Activated CD8-positive, alpha-beta memory T cell treated with anti-CD3 and anti-CD28 coated beads, Interleukin-2, amount 50 U/mL, for 24 hours (primary cell): ENCODE results near the gene ARL8A.
"Not testable (repeated sequence)": the region's sequence is repeated elsewhere in the genome, so short reads cannot be mapped to it uniquely, and the experiment has no call there.

Experiments
- DNase-seq: peaks from one replicate; pipeline ENCODE4 v3.0.0-alpha.2; 2020; ENCODE audit errors: extremely low read depth

The ARL8A gene

DNA sequence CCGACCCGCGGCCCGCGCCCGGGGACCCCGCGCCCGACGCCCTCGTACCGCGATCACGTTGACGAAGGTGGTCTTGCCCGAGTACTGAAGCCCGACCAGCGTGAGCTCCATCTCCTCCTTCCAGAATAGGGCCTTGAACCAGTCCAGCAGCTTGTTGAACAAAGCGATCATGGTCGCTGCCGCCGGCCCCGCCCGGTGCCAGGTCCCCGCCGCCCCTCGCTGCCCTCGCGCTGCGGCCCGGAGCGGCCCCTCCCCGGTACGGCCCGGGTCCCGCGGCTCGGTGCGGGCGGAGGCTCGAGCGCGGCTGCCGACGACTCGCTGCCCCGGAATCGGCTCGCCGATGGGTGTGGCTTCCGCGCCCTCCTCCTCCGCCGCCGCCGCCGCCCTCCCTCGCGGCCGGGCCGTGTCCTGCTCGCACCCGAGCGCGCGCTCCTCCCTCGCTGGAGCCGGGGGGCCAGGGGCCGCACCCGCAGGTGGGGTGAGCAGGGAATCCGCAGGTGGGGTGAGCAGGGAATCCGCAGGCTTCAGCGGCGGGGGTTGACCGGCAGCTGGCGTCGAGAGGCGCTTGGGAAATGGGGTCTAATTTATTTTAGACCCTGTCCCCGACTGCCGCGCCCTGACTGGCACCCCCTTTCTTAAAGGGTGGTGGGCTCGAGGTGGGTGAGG is at the start of gene ARL8A:
Gene ARL8A (minus strand): TSS at position 336 of the 666 bp plus-strand sequence. CDS start 165 bp downstream, at position 171.
- DNase-seq, result no peak

DNA sequence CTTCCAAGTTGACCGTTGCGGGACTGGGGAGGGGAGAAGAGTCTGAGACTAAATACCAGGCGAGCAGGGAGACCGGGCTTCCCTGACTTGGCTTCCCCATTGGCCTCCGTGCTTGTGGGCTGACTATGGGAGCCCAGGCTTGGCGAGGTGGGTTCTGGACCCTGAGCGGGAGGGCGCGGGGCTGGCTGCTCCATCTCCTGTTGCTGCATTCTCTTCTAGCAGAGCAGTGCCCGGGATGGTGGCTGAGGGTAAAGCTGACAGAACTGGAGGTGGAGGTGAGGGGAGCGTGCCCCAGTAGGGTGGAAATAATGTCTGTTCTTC is 49.8 kb upstream of the ARL8A start:
- DNase-seq, result no peak

DNA sequence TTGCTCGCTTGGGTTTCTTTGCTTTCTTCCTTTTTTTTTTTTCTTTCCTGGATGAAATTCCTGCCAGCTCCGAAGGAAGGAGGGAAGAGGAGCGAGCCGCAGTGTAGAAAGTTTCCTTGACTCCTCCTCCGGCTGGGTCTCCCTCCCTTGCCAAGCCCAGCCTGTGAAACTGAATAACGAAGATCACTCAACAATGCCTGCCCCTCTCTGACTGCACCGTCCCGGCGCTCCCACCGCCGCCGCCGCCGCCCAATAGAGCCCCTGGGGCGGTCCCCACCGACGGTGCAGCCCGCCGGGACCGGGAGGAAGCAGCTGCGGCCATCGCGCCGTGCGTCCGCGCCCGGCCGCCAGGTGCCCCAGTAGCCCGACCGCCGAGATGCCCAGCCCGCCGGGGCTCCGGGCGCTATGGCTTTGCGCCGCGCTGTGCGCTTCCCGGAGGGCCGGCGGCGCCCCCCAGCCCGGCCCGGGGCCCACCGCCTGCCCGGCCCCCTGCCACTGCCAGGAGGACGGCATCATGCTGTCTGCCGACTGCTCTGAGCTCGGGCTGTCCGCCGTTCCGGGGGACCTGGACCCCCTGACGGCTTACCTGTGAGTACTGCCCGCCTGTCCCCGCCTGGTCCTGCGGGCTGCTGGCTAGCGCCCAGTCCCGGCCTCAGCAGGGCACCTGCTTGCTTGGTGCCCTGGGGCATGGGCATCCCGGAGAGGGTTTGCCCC is 49.2 kb upstream of the ARL8A start, which contains the start of gene LGR6:
Gene LGR6 (plus strand): TSS at position 186 of the 714 bp plus-strand sequence. CDS start 191 bp downstream, at position 377.
- DNase-seq, result no peak

DNA sequence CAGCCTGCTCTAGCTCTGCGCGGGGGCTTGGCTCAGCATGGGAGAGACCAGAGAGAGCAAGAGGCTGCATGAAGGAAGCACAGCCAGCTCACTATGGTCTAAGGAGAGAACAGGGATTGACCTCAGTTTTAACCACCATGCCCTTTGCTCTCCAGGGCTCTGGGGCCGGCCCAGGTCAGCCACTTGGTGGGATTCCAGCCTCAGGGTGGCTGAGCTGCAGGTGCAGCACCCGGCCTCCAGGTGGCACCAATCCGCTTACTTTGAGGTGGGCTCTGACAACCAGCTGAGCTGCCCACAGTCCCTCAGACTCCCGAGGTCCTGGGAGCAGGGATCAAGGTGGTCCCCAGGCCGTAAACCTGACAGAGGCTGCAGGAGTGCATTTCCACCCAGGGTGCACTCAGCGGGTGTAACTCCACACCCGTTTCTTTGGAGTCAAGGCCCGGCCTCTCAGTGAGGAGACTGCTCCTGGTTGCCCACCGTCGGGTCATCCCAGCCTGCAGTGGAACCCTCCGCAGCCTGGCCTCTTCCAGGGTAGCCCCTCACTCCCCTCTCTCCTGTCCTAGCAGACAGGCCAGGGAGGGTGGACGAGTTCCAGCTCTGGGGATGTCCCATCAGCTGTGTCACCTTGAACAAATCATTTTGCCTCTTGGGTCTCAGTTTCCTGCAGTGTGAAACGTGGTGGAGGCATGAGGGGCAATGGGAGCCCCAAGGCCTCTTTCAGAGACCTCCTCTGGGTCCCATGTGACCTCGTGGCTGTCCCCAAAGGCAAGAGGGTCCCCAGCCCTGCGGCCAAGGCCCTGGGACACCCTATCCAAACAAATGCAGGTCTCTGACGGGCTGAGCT is 48.5 kb upstream of the ARL8A start:
- no peak for DNase-seq

GRCh38 chr1:202191391-202191790 is 46.9 kb upstream of the ARL8A start:
- not testable (repeated sequence) for DNase-seq

DNA sequence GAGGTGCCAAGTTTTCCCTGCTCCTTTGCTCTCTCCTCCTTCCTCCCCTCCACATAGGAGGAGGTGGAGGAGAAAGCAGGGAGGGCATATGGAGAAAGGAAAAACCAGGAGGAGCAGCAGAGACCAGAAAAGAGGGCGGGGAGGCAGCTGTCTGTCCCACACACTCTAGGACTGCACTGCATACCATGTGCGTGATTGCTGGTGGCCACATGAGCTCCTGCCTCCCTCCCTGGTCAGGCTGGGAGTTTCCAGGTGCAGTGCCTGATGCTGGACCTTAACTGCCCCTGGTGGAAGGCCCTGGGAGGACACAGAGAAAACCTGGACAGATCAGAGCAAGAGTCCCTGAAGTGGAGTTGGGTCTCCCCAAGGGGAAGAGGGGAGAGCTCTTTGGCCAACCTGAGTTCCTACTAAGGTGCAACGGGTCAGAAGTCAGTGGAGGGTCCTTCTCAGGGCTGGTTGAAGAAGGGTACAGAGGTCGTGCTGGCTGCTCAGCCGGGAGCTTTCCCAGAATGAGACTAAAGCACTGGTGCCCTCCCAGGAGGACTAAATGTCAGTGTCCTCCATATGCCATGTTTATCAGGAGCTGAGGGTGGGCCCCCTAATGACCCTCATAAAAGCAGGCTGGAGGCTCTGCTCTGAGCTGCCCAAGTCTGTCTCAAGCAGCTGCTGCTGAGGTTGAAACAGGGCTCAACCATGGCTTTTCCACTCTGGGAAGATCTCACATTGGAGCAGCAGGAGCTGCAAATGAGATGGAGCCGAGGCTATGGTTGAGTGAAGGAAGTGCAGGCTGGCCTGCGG is 45.6 kb upstream of the ARL8A start:
- no peak for DNase-seq

- DNase-seq, result peak; percentile 44
Measured at GRCh38 chr1:202189001-202189790, 44.7 kb upstream of the ARL8A start.

DNA sequence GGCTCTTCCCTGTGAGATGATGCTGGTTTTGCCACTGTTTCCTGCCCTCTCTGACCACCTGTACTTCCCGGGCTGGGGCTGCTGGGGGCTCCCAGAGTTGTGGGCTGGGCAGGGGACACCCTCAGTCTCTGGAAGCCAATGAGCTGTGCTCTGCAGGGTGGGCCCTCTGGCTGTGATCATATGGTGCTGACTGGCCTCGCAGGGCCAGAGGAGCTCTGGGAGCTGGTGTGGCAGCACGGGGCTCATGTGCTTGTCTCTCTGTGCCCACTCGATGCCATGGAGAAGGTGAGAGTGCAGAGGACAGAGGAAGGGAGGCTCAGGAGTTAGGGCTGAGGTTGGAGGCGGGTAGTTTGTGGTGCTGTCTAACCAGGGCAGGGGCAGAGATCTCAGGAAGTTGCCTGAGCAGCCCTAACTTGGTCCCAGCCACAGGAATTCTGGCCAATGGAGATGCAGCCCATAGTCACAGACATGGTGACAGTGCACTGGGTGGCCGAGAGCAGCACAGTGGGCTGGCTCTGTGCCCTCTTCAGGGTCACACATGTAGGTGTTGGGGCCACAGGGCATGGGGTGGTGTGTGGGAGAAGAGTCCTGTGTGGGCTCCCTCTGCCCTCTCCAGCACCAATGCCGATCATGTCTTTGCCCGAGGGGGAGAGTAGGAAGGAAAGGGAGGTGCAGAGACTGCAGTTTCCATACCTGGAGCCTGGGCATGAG is 43.3 kb upstream of the ARL8A start:
- no peak for DNase-seq

GRCh38 chr1:202187041-202187671 is 42.6 kb upstream of the ARL8A start:
- DNase-seq, result no peak

GRCh38 chr1:202186327-202186726 is 41.8 kb upstream of the ARL8A start:
- no peak for DNase-seq

DNA sequence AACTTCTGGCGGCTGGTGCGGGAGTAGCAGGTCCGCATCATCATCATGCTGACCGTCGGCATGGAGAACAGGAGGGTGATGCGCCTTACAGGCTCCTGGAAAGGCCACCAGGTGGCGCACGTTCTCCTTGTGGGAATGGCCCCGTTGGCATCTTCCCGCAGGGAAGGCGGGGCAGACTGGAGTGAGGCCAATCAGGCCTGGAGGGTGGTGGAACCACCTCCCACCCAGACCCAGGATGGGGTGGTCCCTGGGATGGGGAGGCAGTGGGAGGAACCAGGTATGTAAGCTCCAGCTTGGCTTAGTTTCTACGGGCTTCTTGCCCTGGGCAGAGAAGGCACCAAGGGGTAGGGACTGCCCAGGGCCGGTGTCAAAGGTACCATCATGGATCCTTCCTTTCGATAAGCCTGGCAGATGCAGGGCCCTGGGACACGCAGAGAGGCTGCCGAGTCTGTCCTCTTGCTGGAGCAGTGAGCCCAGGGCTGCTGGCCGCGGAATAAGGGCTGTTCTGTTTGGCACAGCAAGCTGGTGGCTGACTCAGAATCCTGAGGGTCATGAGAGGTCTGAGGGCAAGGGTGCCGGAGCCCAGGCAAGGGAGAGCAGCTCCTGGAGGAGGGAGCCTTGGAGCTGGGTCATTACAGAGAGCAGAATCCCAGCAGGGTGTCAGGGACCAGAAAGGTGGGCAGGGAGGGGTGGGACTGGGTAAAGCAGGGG is 40.4 kb upstream of the ARL8A start:
- DNase-seq, result peak; percentile 39

- DNase-seq, result no peak
Measured at GRCh38 chr1:202182040-202182877, 37.7 kb upstream of the ARL8A start.

DNA sequence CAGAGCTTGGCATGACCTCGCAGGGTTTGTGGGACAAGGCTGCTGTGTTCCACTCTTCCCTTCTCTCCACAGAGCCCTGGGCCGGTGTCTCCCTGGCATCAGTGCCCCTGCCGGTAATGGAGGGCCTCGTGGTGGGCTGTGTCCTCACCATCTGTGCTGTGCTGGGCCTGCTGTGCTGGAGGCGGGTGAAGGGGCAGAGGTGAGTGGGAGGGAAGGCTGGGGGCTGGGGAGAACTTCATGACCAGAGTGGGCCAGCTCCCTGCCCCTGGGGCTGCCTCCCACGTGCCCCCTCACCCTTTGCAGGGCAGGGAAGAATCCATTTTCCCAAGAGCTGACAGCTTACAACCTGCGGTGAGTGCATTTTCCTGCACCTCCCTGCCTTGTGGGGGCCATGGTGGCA is 37.0 kb upstream of the ARL8A start:
- no peak for DNase-seq

- DNase-seq, result not testable (repeated sequence)
Measured at GRCh38 chr1:202180751-202181139, 36.2 kb upstream of the ARL8A start.

- no peak for DNase-seq
Measured at GRCh38 chr1:202179828-202180750, 35.6 kb upstream of the ARL8A start.

GRCh38 chr1:202176949-202177927 is 32.7 kb upstream of the ARL8A start:
- DNase-seq, result no peak
